HEK293T (cell line): Measurements from ENCODE around the gene NCMAP.
"Not testable (repeated sequence)": the region's sequence is repeated elsewhere in the genome, so short reads cannot be mapped to it uniquely, and the experiment has no call there.

ENCODE experiments used
- CTCF ChIA-PET: fragments of 350-600 bp; formaldehyde crosslinking; extraction: SDS; loops from one replicate; lab custom pipeline; 2021; ENCODE audit warnings: antibody characterized with exemption, inconsistent platforms; lab: Yijun Ruan, JAX
- POLR2A ChIA-PET: fragments of 350-600 bp; formaldehyde crosslinking; extraction: SDS; loops from one replicate; lab custom pipeline; 2020; ENCODE audit warnings: antibody characterized with exemption, inconsistent platforms; lab: Yijun Ruan, JAX
- DNase-seq: peaks from one replicate; pipeline ENCODE4 v3.0.0; 2012; ENCODE audit warnings: mixed read lengths; ENCODE audit errors: extremely low spot score
- ARNT ChIP-seq: fragments of 450-650 bp; IDR thresholded peaks from 2 replicates; pipeline ENCODE4 v1.6.1; 2017; ENCODE audit warnings: mild to moderate bottlenecking
- BHLHE40 ChIP-seq: fragments of 450-650 bp; IDR thresholded peaks from 2 replicates; pipeline ENCODE4 v1.6.1; 2016; ENCODE audit warnings: mild to moderate bottlenecking, moderate library complexity, borderline replicate concordance
- CTBP1 ChIP-seq: fragments of 450-650 bp; IDR thresholded peaks from 2 replicates; pipeline ENCODE4 v1.6.1; 2016; ENCODE audit warnings: borderline replicate concordance
- ELF4 ChIP-seq: fragments of 450-650 bp; IDR thresholded peaks from 2 replicates; pipeline ENCODE4 v1.6.1; 2017; ENCODE audit warnings: antibody characterized with exemption
- FOXA1 ChIP-seq: fragments of 450-650 bp; IDR thresholded peaks from 2 replicates; pipeline ENCODE4 v1.6.1; 2016; ENCODE audit warnings: mild to moderate bottlenecking
- FOXK2 ChIP-seq: fragments of 450-650 bp; IDR thresholded peaks from 2 replicates; pipeline ENCODE4 v1.6.1; 2016; ENCODE audit warnings: mild to moderate bottlenecking
- FOXM1 ChIP-seq: fragments of 450-650 bp; IDR thresholded peaks from 2 replicates; pipeline ENCODE4 v1.6.1; 2017; ENCODE audit warnings: mild to moderate bottlenecking, borderline replicate concordance
- HDGF ChIP-seq: fragments of 450-650 bp; IDR thresholded peaks from 2 replicates; pipeline ENCODE4 v1.6.1; 2017; ENCODE audit warnings: antibody characterized with exemption, borderline replicate concordance
- L3MBTL2 ChIP-seq: fragments of 450-650 bp; conservative IDR thresholded peaks from 2 replicates; pipeline ENCODE4 v1.6.1; 2016; ENCODE audit warnings: mild to moderate bottlenecking
- LEF1 ChIP-seq: fragments of 450-650 bp; IDR thresholded peaks from 2 replicates; pipeline ENCODE4 v1.6.1; 2017; ENCODE audit warnings: mild to moderate bottlenecking, borderline replicate concordance
- NFRKB ChIP-seq: fragments of 450-650 bp; IDR thresholded peaks from 2 replicates; pipeline ENCODE4 v1.6.1; 2016; ENCODE audit warnings: mild to moderate bottlenecking, moderate library complexity
- PKNOX1 ChIP-seq: fragments of 450-650 bp; IDR thresholded peaks from 2 replicates; pipeline ENCODE4 v1.6.1; 2016
- SP1 ChIP-seq: fragments of 450-650 bp; IDR thresholded peaks from 2 replicates; pipeline ENCODE4 v1.6.1; 2017
- SUZ12 ChIP-seq: fragments of 450-650 bp; IDR thresholded peaks from 2 replicates; pipeline ENCODE4 v1.6.1; 2016; ENCODE audit warnings: mild to moderate bottlenecking
- TARDBP ChIP-seq: fragments of 450-650 bp; IDR thresholded peaks from 2 replicates; pipeline ENCODE4 v1.6.1; 2016
- ZNF384 ChIP-seq: fragments of 450-650 bp; IDR thresholded peaks from 2 replicates; pipeline ENCODE4 v1.6.1; 2016

The NCMAP gene

DNA sequence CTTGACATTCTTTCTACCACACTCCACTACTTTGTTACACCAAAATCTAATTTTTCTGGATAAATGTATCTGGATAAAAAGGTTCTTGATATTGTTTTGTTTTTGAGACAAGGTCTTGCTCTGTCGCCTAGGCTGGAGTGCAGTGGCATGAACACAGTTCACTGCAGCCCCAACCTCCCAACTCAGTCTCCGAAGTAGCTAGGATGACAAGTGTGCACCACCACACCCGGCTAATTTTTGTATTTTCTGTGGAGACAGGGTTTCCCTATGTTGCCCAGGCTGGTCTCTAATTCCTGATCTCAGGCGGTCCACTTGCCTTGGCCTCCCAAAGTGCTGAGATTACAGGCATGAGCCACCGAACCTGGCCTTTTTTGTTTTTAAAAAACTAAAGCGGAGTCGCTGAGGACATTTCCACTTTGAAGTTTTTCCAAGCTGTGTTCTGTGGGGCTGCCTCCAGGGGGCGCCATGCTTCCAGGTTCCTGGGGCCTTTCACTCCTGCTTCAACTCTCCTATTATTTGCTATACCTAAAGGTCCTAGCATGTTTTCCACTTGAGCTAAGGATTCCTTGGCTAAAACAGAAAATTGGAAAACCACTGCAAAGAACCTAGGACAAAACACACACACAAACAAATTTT, 14.1 kb upstream of the NCMAP start:
- POLR2A ChIA-PET: interaction anchor here (0.6 to 1.0 kb wide), 4 partner anchors 100 to 566 kb away, joined by 3 to 4 read pairs (median 4); no protein-coding TSS in a partner anchor
- no peak for DNase-seq
- TF ChIP-seq ARNT (no peak), SUZ12 (no peak), TARDBP (no peak), LEF1 (no peak), FOXA1 (no peak), ZNF384 (no peak), ELF4 (no peak), BHLHE40 (no peak)
- CTCF ChIA-PET: interaction anchor here (0.6 to 2.3 kb wide), 12 partner anchors 13 to 201 kb away, joined by 3 to 17 read pairs (median 4); no protein-coding TSS in a partner anchor

DNA sequence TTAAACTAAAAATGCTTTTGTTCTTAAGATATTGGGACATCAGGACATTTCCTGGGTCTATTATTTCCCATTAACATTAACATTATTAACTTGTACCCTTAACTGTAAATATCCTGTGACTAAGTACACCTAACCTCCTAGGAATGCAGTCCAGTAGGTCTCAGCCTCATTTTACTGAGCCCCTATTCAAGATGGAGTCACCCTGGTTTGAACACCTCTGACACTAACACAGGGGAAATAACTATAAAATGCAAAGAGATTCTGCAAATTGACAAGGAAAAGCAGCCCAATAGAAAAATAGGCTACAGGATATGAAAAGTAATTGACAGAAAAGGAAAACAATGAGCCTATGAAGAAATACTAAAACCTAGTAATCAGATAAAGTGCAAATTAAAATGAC, 11.6 kb upstream of the NCMAP start:
- TF ChIP-seq FOXM1: no peak
- no peak for TF ChIP-seq L3MBTL2
- TF ChIP-seq SUZ12: no peak
- TF ChIP-seq FOXA1: no peak
- no peak for TF ChIP-seq PKNOX1
- no peak for TF ChIP-seq CTBP1
- TF ChIP-seq BHLHE40: no peak
- no peak for TF ChIP-seq ARNT
- TF ChIP-seq HDGF: no peak
- no peak for TF ChIP-seq TARDBP
- TF ChIP-seq SP1: no peak
- no peak for TF ChIP-seq FOXK2
- no peak for TF ChIP-seq ZNF384
- no peak for TF ChIP-seq NFRKB
- no peak for TF ChIP-seq LEF1
- TF ChIP-seq ELF4: no peak
- DNase-seq: no peak
- ChIA-PET POLR2A (no interaction called here), CTCF (no interaction called here)

- ChIA-PET CTCF (interaction anchor here (0.6 kb wide), 1 partner anchor 224 kb away, joined by 3 read pairs; no protein-coding TSS in a partner anchor), POLR2A (no interaction called here)
- TF ChIP-seq ELF4 (no peak), HDGF (no peak), FOXK2 (no peak), ARNT (no peak), L3MBTL2 (no peak), BHLHE40 (no peak), TARDBP (no peak), SUZ12 (no peak), SP1 (no peak), FOXM1 (no peak), LEF1 (no peak), ZNF384 (no peak)
- no peak for DNase-seq
Measured at GRCh38 chr1:24545662-24546061, 10.2 kb upstream of the NCMAP start.

- CTCF ChIA-PET: no interaction called here
- no peak for DNase-seq
- POLR2A ChIA-PET: no interaction called here
- no peak for TF ChIP-seq CTBP1
- TF ChIP-seq L3MBTL2: no peak
- no peak for TF ChIP-seq FOXM1
- no peak for TF ChIP-seq BHLHE40
- TF ChIP-seq LEF1: no peak
- no peak for TF ChIP-seq FOXA1
- TF ChIP-seq ELF4: no peak
- TF ChIP-seq ARNT: no peak
- no peak for TF ChIP-seq SUZ12
- no peak for TF ChIP-seq TARDBP
- no peak for TF ChIP-seq ZNF384
- no peak for TF ChIP-seq HDGF
- no peak for TF ChIP-seq PKNOX1
- TF ChIP-seq NFRKB: no peak
- no peak for TF ChIP-seq FOXK2
- TF ChIP-seq SP1: no peak
Measured at GRCh38 chr1:24547195-24547594, 8.7 kb upstream of the NCMAP start.

- ChIA-PET CTCF (no interaction called here), POLR2A (no interaction called here)
- no peak for DNase-seq
- no peak for TF ChIP-seq CTBP1
- no peak for TF ChIP-seq FOXM1
- no peak for TF ChIP-seq ZNF384
- no peak for TF ChIP-seq FOXA1
- no peak for TF ChIP-seq PKNOX1
- TF ChIP-seq HDGF: no peak
- TF ChIP-seq FOXK2: no peak
- no peak for TF ChIP-seq LEF1
- TF ChIP-seq SP1: no peak
- no peak for TF ChIP-seq NFRKB
Measured at GRCh38 chr1:24548070-24548469, 7.8 kb upstream of the NCMAP start.

GRCh38 chr1:24549210-24549609, 6.7 kb upstream of the NCMAP start:
- POLR2A ChIA-PET: interaction anchor here (0.9 kb wide), 1 partner anchor 9 kb away, joined by 3 read pairs; no protein-coding TSS in a partner anchor
- CTCF ChIA-PET: interaction anchor here (1.5 kb wide), 1 partner anchor 38 kb away, joined by 4 read pairs; no protein-coding TSS in a partner anchor
- DNase-seq: not testable (repeated sequence)
